Measurements from ENCODE around the gene PLCL1.

The PLCL1 gene

GRCh38 chr2:197891897-197892442 lies 87.6 kb downstream of the PLCL1 start:
- no peak overlapping the region for H3K9ac ChIP-seq (ENCODE audit: low read depth, low read length)
- no peaks in the 10 kb centered on the region for H3K36me3 ChIP-seq (ENCODE audit: insufficient read depth, low read length)
- no peak overlapping the region for H3K4me3 ChIP-seq (ENCODE audit: low read length)
- no peak overlapping the region for H3K4me2 ChIP-seq (ENCODE audit: low read length)
- no peaks in the 10 kb centered on the region for H3K27me3 ChIP-seq (ENCODE audit: control insufficient read depth, insufficient read depth, low read length)
- no peaks in the 10 kb centered on the region for H3K9me3 ChIP-seq (replicated peaks; ENCODE audit: low read length)
- peaks cover 7% of the 10 kb centered on the region for H3K4me1 ChIP-seq (ENCODE audit: control insufficient read depth, insufficient read depth, low read length)

- Histone ChIP-seq H3K4me1 (ENCODE audit: control insufficient read depth, insufficient read depth, low read length) (peaks cover 7% of the 10 kb centered on the region), H3K36me3 (ENCODE audit: insufficient read depth, low read length) (no peaks in the 10 kb centered on the region), H3K9ac (ENCODE audit: low read depth, low read length) (no peak overlapping the region), H3K27me3 (ENCODE audit: control insufficient read depth, insufficient read depth, low read length) (no peaks in the 10 kb centered on the region), H3K4me2 (ENCODE audit: low read length) (no peak overlapping the region), H3K4me3 (ENCODE audit: low read length) (no peak overlapping the region), H3K9me3 (replicated peaks; ENCODE audit: low read length) (no peaks in the 10 kb centered on the region)
Measured at GRCh38 chr2:197893403-197894177, 89.2 kb downstream of the PLCL1 start.

- H3K36me3 ChIP-seq (ENCODE audit: insufficient read depth, low read length), result no peaks in the 10 kb centered on the region
- H3K9ac ChIP-seq (ENCODE audit: low read depth, low read length), result no peak overlapping the region
- H3K27me3 ChIP-seq (ENCODE audit: control insufficient read depth, insufficient read depth, low read length), result no peaks in the 10 kb centered on the region
- no peak overlapping the region for H3K4me2 ChIP-seq (ENCODE audit: low read length)
- H3K4me1 ChIP-seq (ENCODE audit: control insufficient read depth, insufficient read depth, low read length), result peaks cover under 1% of the 10 kb centered on the region
- H3K4me3 ChIP-seq (ENCODE audit: low read length), result no peak overlapping the region
- H3K9me3 ChIP-seq (replicated peaks; ENCODE audit: low read length), result no peaks in the 10 kb centered on the region
Measured at GRCh38 chr2:197894751-197895274, 90.4 kb downstream of the PLCL1 start.

GRCh38 chr2:197897960-197898678 lies 93.7 kb downstream of the PLCL1 start:
- H3K4me2 ChIP-seq (ENCODE audit: low read length), result no peak overlapping the region
- no peak overlapping the region for H3K9ac ChIP-seq (ENCODE audit: low read depth, low read length)
- no peak overlapping the region for H3K4me3 ChIP-seq (ENCODE audit: low read length)
- H3K36me3 ChIP-seq (ENCODE audit: insufficient read depth, low read length), result no peaks in the 10 kb centered on the region
- H3K9me3 ChIP-seq (replicated peaks; ENCODE audit: low read length), result no peaks in the 10 kb centered on the region
- H3K27me3 ChIP-seq (ENCODE audit: control insufficient read depth, insufficient read depth, low read length), result no peaks in the 10 kb centered on the region
- H3K4me1 ChIP-seq (ENCODE audit: control insufficient read depth, insufficient read depth, low read length), result peaks cover 9% of the 10 kb centered on the region

- Histone ChIP-seq H3K9me3 (replicated peaks; ENCODE audit: low read length) (no peaks in the 10 kb centered on the region), H3K27me3 (ENCODE audit: control insufficient read depth, insufficient read depth, low read length) (no peaks in the 10 kb centered on the region), H3K4me3 (ENCODE audit: low read length) (no peak overlapping the region)
Measured at GRCh38 chr2:197904446-197904845, 100.1 kb downstream of the PLCL1 start.

GRCh38 chr2:197908156-197908555 lies 103.8 kb downstream of the PLCL1 start:
- Histone ChIP-seq H3K9me3 (replicated peaks; ENCODE audit: low read length) (no peaks in the 10 kb centered on the region), H3K4me1 (ENCODE audit: control insufficient read depth, insufficient read depth, low read length) (peaks cover 16% of the 10 kb centered on the region), H3K4me2 (ENCODE audit: low read length) (no peak overlapping the region), H3K36me3 (ENCODE audit: insufficient read depth, low read length) (no peaks in the 10 kb centered on the region), H3K9ac (ENCODE audit: low read depth, low read length) (no peak overlapping the region), H3K4me3 (ENCODE audit: low read length) (no peak overlapping the region), H3K27me3 (ENCODE audit: control insufficient read depth, insufficient read depth, low read length) (no peaks in the 10 kb centered on the region)

More at GRCh38 chr2:197904446-197904845, 100.1 kb downstream of the PLCL1 start:
- Histone ChIP-seq H3K9ac (ENCODE audit: low read depth, low read length) (no peak overlapping the region), H3K4me2 (ENCODE audit: low read length) (no peak overlapping the region), H3K36me3 (ENCODE audit: insufficient read depth, low read length) (no peaks in the 10 kb centered on the region), H3K4me1 (ENCODE audit: control insufficient read depth, insufficient read depth, low read length) (peaks cover 16% of the 10 kb centered on the region)

GRCh38 chr2:197908990-197909776 lies 104.8 kb downstream of the PLCL1 start:
- Histone ChIP-seq H3K36me3 (ENCODE audit: insufficient read depth, low read length) (no peaks in the 10 kb centered on the region), H3K9ac (ENCODE audit: low read depth, low read length) (no peak overlapping the region), H3K4me2 (ENCODE audit: low read length) (peak overlapping the region; percentile 22), H3K4me1 (ENCODE audit: control insufficient read depth, insufficient read depth, low read length) (peaks cover 16% of the 10 kb centered on the region), H3K9me3 (replicated peaks; ENCODE audit: low read length) (no peaks in the 10 kb centered on the region), H3K4me3 (ENCODE audit: low read length) (peak overlapping the region; percentile 11), H3K27me3 (ENCODE audit: control insufficient read depth, insufficient read depth, low read length) (no peaks in the 10 kb centered on the region)

GRCh38 chr2:197911667-197912066 lies 107.3 kb downstream of the PLCL1 start:
- Histone ChIP-seq H3K4me3 (ENCODE audit: low read length) (no peak overlapping the region), H3K27me3 (ENCODE audit: control insufficient read depth, insufficient read depth, low read length) (no peaks in the 10 kb centered on the region), H3K4me2 (ENCODE audit: low read length) (no peak overlapping the region), H3K9ac (ENCODE audit: low read depth, low read length) (no peak overlapping the region), H3K4me1 (ENCODE audit: control insufficient read depth, insufficient read depth, low read length) (peaks cover 36% of the 10 kb centered on the region), H3K9me3 (replicated peaks; ENCODE audit: low read length) (no peaks in the 10 kb centered on the region), H3K36me3 (ENCODE audit: insufficient read depth, low read length) (no peaks in the 10 kb centered on the region)

- H3K27me3 ChIP-seq (ENCODE audit: control insufficient read depth, insufficient read depth, low read length), result no peaks in the 10 kb centered on the region
- H3K4me1 ChIP-seq (ENCODE audit: control insufficient read depth, insufficient read depth, low read length), result peaks cover 36% of the 10 kb centered on the region
- H3K4me3 ChIP-seq (ENCODE audit: low read length), result no peak overlapping the region
- H3K9ac ChIP-seq (ENCODE audit: low read depth, low read length), result no peak overlapping the region
- no peaks in the 10 kb centered on the region for H3K9me3 ChIP-seq (replicated peaks; ENCODE audit: low read length)
- no peaks in the 10 kb centered on the region for H3K36me3 ChIP-seq (ENCODE audit: insufficient read depth, low read length)
- H3K4me2 ChIP-seq (ENCODE audit: low read length), result no peak overlapping the region
Measured at GRCh38 chr2:197913084-197913483, 108.7 kb downstream of the PLCL1 start.

GRCh38 chr2:197914778-197915177 lies 110.4 kb downstream of the PLCL1 start:
- Histone ChIP-seq H3K4me3 (ENCODE audit: low read length) (no peak overlapping the region), H3K9me3 (replicated peaks; ENCODE audit: low read length) (no peaks in the 10 kb centered on the region), H3K4me1 (ENCODE audit: control insufficient read depth, insufficient read depth, low read length) (peaks cover 31% of the 10 kb centered on the region), H3K36me3 (ENCODE audit: insufficient read depth, low read length) (no peaks in the 10 kb centered on the region), H3K9ac (ENCODE audit: low read depth, low read length) (no peak overlapping the region), H3K27me3 (ENCODE audit: control insufficient read depth, insufficient read depth, low read length) (no peaks in the 10 kb centered on the region), H3K4me2 (ENCODE audit: low read length) (no peak overlapping the region)

All from skeletal muscle satellite cell (primary cell).